Measurements from ENCODE around the gene POC1B. TPM values are rescaled to one million over a fixed set of nuclear protein-coding genes. Genes with fewer than 3 reads are reported as not detected.

The POC1B gene
- total RNA-seq (10 to 100 TPM; 25.9 to 47.3 (median 33.6) TPM), polyA plus RNA-seq (10 to 100 TPM; 10.5 to 14.4 (median 12.1) TPM)
- long read RNA-seq, donor 1, full-length matches to known transcripts = 3 of 3 reads
- long read RNA-seq, donor 1, partial matches to known transcripts = 0 of 3 reads
- long read RNA-seq, donor 1, other reads (novel, unspliced or antisense) = 0 of 3 reads
- long read RNA-seq, donor 2, partial matches to known transcripts = 0 of 1 reads
- long read RNA-seq, donor 2, other reads (novel, unspliced or antisense) = 0 of 1 reads

DNA sequence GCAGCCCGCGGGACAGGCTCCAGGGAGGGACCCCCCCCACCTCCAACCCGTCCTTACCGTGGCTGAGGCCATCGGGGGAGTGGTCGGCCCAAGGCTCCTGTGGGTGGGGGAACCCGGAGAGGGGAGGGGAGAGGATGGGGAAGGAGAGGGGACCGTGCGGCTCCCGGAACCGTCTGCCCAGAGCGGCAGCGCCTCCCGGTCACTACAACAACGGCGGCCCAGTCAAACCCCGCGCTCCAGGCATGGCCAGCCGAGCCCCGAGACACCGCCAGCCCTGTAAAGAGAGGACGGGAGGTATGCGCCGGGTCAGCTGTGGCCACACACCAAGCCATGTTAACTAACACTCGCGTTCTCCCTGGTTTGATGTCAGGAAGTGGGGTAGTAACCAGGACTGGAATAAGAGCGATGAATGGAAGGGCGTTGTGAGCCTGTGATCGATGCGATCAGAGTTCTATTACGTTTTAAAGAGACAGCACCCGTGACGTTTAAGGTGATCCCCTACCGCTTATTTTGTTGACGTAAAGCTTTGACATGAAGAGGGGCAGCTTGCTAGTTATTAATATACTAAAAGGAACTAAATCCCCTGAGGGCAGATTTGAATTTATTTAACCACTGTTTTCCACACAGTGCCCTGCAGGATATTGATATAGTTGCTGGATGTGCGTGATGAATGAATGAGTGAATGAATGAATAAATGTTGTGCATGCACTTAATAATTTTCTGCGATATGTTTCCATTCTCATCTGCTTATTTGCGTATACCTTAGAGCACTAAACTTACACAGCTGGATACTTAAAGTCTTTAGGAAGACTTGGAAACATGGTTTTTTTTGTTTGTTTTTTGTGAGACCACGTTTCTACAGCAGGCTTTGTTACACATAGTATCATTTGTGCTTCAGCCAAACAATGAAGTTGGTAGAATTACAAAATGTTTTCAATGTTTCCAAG is at the start of gene POC1B:
Gene POC1B, minus strand, starts transcription at position 224 of the 947 bp plus-strand sequence. Its CDS starts 152 bp downstream, at position 72.
- peak; percentile 96 for DNase-seq
- intact Hi-C loops (cut with DNase I; ENCODE audit: low total_unique reads) = loop anchor here (5.0 kb wide), 1 partner anchor 509 kb away; no protein-coding TSS in a partner anchor
- TF ChIP-seq POLR2A (IDR thresholded peaks at IDR 0.05) (peak in 1 of 3 donors; percentile 35), POLR2AphosphoS5 (IDR thresholded peaks at IDR 0.05) (peak; percentile 78 to 88 (median 85))
- TF ChIP-seq, protein P1, sequence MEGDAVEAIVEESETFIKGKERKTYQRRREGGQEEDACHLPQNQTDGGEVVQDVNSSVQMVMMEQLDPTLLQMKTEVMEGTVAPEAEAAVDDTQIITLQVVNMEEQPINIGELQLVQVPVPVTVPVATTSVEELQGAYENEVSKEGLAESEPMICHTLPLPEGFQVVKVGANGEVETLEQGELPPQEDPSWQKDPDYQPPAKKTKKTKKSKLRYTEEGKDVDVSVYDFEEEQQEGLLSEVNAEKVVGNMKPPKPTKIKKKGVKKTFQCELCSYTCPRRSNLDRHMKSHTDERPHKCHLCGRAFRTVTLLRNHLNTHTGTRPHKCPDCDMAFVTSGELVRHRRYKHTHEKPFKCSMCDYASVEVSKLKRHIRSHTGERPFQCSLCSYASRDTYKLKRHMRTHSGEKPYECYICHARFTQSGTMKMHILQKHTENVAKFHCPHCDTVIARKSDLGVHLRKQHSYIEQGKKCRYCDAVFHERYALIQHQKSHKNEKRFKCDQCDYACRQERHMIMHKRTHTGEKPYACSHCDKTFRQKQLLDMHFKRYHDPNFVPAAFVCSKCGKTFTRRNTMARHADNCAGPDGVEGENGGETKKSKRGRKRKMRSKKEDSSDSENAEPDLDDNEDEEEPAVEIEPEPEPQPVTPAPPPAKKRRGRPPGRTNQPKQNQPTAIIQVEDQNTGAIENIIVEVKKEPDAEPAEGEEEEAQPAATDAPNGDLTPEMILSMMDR (IDR thresholded peaks at IDR 0.05 in 8 of 11, conservative IDR thresholded peaks at IDR 0.05 in 3 of 11) = no peak

DNA sequence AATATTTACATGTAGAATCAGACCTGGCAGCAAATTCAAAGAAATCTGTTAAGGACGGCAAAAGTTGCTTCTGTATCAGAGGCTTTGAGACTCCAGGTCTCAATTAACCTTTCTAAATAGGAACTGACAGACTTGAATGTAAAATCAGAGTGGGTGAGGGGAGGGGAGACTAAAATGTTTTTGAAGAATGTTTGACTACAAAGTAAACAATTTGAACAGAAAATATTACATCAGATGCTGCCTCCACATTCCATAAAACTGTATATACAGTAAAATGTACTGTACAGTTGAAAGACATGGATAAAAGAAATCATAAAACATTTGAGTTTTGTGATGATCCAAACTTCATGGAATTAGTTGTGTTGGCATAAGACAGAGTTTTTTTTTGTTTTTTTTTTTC is 49.5 kb upstream of the POC1B start:
- no peaks in the 10 kb centered on the region for H3K36me3 ChIP-seq
- intact Hi-C loops (cut with DNase I; ENCODE audit: low total_unique reads) = no loop called here
- H3K4me3 ChIP-seq = no peak overlapping the region
- peaks cover 4 to 19% (median 11%) of the 10 kb centered on the region in 6 donors for H3K4me1 ChIP-seq
- 80 to 85% (median 80%) methylated on average over 1 of the region's 1 CpG for WGBS, 5 donors
- DNase-seq = no peak
- H3K27ac ChIP-seq = peak overlapping the region in 1 of 8 donors; percentile 48
- no peaks in the 10 kb centered on the region for H3K27me3 ChIP-seq (replicated peaks in 1 of 7)
- no peaks in the 10 kb centered on the region for H3K9me3 ChIP-seq
- TF ChIP-seq, protein P1 (IDR thresholded peaks at IDR 0.05 in 8 of 11, conservative IDR thresholded peaks at IDR 0.05 in 3 of 11) = no peak
- TF ChIP-seq POLR2AphosphoS5 (IDR thresholded peaks at IDR 0.05) (no peak), POLR2A (IDR thresholded peaks at IDR 0.05) (no peak)

More for the DNA sequence above, at the start of gene POC1B:
- H3K36me3 ChIP-seq = peaks cover 0 to 19% (median under 1%) of the 10 kb centered on the region in 6 donors
- H3K4me3 ChIP-seq = peak within 1 kb of the TSS; percentile 75 to 99 (median 96)
- no peaks in the 10 kb centered on the region for H3K27me3 ChIP-seq (replicated peaks in 1 of 7)
- 2 to 3% (median 2%) methylated on average over 32 to 39 of the region's 39 CpGs for WGBS, 5 donors
- peaks cover 27 to 75% (median 55%) of the 10 kb centered on the region in 6 donors for H3K4me1 ChIP-seq
- H3K27ac ChIP-seq = peak within 1 kb of the TSS; percentile 78 to 97 (median 94)
- H3K9me3 ChIP-seq = no peaks in the 10 kb centered on the region

DNA sequence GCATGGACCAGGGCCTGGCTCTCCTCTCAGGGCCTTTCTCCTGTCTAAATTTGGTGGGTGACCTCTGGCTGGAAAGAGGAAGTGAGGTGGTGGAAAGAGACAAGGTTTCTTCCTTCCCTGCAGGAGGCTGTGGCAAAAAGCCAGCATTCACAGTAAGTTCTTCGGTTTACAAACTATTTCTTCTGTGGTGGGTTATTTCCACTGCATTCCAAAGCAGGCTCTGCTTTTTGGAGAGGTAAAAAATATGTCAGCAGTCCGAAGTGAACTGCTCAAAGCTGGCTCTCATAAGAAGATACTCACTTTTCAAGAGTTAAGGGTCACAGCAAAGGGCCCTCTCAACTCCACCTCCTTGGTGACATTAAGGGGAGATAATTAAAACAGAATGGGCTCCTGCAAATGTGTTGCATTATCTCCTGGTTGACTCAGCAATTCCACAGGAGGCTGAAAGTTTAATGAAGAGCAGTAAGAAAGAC is 48.9 kb upstream of the POC1B start:
- TF ChIP-seq POLR2AphosphoS5 (IDR thresholded peaks at IDR 0.05) = peak in 1 of 3 donors; percentile 59
- TF ChIP-seq, protein P1 (IDR thresholded peaks at IDR 0.05 in 8 of 11, conservative IDR thresholded peaks at IDR 0.05 in 3 of 11) = no peak
- Histone ChIP-seq H3K36me3 (no peaks in the 10 kb centered on the region), H3K27ac (peak overlapping the region in 1 of 8 donors; percentile 48), H3K27me3 (replicated peaks in 1 of 7) (no peaks in the 10 kb centered on the region), H3K4me1 (peaks cover 4 to 19% (median 11%) of the 10 kb centered on the region in 6 donors), H3K4me3 (no peak overlapping the region), H3K9me3 (no peaks in the 10 kb centered on the region)
- intact Hi-C loops (cut with DNase I; ENCODE audit: low total_unique reads) = no loop called here
- 7 to 31% (median 15%) methylated on average over 2 of the region's 2 CpGs for WGBS, 5 donors
- DNase-seq = no peak
